COLO668 (cell line): Measurements from ENCODE around the gene CGB8.
"Not testable (repeated sequence)": the region's sequence is repeated elsewhere in the genome, so short reads cannot be mapped to it uniquely, and the experiment has no call there.

Experiments
- DNase-seq: peaks from one replicate; lab custom pipeline; 2025; ENCODE audit not compliant: unreplicated experiment; lab: John Stamatoyannopoulos, UW

Gene CGB8

GRCh38 chr19:49049011-49049410, at the start of gene CGB8:
CGB8 (minus strand) TSS chr19:49049111; CDS start chr19:49048739, 372 bp downstream.
- not testable (repeated sequence) for DNase-seq

DNA sequence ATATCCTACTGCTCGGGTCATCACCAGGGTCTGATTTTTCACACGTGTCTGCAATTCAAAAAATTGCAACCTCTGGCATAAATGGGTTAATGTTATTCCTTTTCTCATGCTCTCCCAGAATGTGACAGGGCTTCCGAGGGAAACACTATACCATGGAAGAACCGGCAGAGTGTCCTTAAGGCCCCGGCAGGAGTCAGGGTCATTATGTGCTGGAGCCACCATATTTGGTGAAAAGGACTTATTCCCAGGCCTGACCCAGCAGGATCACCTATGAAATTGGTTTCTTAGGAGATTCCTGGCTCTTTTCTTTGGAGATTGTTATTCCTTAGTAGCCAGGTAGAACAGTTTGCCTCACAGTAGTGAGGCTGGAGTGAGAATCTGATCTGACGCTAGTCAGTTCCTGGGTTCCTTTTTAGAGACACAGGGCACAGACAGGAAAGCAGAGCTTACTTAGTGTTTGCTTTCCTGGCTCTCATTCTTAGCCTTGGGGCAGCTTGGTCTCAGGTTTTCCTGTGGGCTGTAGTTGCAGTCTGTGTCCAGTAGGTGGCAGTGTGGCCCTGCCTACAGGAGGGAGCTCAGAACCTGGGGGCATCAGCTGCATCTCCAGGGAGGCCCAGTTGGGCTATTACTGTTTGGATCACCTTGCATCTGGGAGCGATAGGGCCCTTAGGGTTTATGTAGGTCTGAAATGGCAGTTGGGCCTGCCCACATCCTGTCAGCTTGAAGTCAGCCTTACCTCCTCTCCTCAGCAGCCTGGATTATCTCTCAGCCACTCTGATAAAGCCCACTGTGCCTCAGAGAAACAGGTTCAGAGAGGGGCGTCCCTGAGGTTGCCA, 48.8 kb upstream of the CGB8 start:
- peak; percentile 65 for DNase-seq

DNA sequence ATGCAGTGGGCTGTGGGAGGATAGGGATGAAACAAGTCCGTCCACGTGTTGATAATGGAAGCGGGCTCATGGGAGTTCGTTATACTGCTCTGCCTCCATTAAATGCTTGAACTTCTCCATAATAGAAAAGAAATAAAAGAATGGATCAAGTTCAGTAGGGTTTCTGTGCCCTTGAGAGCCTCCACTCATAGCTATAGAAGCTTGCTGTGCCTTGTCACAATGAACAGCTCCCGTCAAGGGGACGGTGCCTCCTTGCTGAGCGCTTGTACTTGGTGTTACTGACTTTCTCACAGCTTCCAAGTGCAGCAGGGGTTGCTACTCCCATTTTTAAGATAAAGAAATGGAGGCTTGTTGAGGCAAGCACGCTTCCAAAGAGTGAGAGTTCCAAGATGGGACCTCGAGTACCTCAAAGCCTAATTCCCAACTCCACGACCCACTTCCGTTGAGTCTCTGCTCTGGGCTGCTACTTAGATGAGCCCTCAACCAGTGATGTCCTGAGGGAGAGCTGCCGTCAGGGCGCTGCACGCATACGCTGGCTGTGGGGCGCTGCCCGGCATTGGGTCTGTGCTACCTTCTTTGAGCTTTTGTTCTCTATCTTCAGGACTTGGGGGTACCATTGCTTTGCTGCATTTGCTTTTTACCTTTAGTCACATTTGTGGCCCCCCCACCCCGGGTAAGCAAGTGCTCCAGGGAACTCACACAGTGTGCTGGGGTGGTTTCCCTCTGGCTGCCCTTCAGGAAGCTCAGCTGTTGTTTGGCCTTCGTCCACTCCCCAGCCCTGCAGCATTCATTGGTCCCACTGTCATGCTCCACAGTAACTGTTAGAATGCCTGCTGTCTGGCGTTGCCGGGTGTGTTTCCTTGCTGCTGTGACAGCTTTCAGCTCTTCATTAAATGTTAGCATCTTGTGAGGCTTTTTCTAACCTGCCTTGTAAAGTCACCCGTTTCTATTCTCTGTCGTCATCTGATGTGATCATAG, 45.9 kb upstream of the CGB8 start:
- no peak for DNase-seq

GRCh38 chr19:49092686-49093085, 43.8 kb upstream of the CGB8 start:
- DNase-seq: no peak

DNA sequence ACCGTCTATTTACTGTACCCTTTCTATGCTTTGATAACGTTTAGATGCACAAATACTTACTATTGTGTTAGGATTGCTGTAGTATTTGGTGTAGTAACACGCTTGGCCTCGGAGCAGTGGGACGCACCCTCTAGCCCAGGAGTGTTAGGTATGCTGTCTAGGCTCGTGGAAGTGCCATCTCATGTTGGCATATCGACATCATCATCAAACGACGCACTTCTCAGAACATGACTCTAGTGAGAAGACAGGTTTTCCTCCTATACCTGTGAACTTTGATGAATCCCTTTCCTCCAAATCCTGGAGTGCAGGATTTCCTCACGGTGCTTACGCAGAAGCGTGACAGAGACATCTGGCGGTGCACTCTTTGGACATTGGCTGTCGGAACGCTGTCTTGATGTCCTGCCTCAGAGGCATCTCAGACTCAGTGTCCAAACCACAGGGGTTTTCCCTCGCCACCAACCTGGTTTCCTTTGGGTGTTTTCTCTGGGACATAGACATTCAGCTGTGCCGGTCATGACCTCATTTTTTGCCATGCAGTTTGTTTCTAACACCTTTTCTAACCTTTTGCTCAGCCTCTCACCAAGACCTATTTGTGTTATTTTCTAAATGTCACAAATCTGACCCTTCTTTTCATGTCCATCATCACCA, 42.6 kb upstream of the CGB8 start:
- no peak for DNase-seq

- no peak for DNase-seq
These were observed 37.4 kb upstream of the CGB8 start for GRCh38 chr19:49086296-49086695.

DNA sequence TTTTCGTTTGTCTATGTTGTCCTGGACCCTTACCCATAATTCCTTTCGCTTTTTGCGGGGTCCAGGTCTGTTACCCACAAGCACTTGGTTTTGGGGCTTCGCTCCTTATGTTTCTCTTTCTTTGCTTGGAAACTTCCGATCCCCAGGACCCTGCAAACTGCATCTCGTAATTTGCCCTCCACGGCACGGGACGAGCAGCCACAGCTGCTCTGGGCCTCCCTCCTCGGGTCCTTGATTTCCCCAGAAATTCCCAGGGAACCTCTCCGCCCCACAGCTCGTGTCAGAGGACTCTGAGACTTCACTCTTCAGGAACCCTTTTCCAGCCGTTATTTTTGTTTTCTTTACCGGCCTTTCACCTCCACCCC, 36.9 kb upstream of the CGB8 start:
- DNase-seq: no peak

DNA sequence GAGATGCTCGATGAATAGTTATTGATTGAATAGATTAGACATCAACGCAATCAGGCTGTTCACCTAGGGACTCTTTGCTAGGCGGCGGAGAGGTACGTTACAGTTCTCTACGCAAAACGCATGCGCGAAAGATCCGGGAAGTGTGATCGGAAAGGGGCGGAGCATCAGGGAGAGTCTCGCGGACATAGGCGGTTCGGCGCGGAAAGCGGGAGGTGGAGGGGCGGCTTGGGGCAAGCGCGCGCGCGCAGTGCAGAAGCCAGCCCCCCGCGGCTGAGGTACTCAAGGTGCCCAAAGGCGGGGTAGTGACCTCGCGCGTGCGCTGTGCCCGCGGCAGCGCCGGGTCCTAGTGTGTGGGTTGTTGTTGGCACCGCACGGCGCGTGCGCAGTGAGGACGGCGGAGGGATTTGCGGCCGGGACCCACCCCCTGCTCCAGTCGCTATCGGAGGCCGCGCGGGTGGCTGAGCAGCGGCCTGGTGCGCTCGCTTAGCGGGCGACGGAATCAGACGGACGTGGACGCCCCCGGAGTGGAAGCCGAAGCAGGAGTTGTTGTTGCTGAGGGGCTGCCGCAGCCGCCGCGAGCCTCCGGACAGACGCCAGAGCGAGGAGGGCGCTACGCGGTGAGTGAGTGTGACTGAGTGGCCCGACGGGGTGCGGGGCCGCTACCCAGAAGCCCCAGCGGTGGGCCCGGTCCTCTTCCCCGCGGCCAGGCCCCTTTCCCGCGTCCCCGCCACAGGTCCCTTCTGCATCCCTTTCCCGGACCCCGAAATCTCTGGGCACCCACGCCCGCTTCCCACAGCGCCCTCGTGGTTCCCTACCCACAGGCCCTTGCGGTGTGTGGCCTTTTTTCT, 36.3 kb upstream of the CGB8 start, which contains the start of gene SNRNP70:
SNRNP70 (plus strand) TSS at position 432 of the 848 bp plus-strand sequence. CDS start 964 bp downstream, outside the sequence.
- DNase-seq: peak; percentile 99

- peak; percentile 15 for DNase-seq
These were observed 35.5 kb upstream of the CGB8 start for GRCh38 chr19:49084206-49085019.

GRCh38 chr19:49081273-49081672, 32.4 kb upstream of the CGB8 start:
- DNase-seq: no peak

- DNase-seq: no peak
These were observed 31.5 kb upstream of the CGB8 start for GRCh38 chr19:49080392-49080791.

DNA sequence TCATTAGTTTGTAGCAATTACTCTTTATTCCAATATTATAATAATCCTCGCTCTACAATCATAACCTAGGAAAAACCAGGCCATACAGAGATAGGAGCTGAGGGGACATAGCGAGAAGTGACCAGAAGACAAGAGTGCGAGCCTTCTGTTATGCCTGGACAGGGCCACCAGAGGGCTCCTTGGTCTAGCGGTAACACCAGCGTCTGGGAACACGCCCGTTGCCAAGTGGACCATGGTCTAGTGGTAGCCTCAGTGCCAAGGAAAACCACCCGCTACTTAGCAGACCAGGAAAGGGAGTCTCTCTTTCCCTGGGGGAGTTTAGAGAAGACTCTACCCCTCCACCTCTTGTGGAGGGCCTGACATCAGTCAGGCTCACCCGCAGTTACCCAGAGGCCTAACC, 26.0 kb upstream of the CGB8 start:
- peak; percentile 52 for DNase-seq

DNA sequence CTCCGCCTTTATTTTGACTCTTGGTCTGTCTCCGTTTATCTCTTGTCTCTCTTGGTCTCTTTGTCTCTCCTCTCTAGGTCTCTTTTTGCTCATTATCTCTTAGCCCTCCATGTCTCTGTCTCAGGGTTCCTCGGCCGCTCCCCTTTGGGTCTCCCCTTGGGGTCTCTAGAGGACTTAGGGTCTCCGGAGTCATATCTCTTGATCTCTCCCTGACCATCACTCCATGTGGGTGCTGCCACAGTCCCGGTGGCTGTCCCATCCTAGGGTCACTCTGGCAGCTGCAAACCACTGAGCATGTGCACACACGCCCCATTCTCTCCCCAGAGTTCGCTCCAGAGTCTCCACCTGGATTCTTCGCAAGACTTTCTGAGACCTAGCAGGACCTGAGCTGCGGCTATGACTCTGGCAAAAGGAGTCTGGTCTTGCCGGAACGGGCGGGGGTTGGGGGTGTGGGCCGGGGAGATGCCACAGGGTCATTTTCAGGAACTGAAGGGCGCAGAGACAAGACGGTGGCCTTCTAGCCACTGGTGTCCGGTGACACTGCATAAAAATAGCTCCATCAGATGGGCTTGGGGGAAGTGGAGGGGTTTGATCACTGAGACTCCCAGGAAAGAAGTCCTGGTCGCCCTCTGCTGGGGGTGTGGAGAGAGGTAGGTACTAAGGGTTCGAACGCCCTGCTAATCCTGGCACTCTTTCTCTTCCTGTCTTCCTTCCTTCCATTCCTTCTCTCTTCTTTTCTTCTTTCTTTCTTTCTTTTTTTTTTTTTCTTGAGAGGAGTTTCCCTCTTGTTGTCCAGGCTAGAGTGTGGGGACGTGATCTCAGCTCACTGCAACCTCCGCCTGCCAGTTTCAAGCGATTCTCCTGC, 24.8 kb upstream of the CGB8 start:
- DNase-seq: no peak

GRCh38 chr19:49071860-49072547, 23.1 kb upstream of the CGB8 start:
- peak; percentile 15 for DNase-seq

DNA sequence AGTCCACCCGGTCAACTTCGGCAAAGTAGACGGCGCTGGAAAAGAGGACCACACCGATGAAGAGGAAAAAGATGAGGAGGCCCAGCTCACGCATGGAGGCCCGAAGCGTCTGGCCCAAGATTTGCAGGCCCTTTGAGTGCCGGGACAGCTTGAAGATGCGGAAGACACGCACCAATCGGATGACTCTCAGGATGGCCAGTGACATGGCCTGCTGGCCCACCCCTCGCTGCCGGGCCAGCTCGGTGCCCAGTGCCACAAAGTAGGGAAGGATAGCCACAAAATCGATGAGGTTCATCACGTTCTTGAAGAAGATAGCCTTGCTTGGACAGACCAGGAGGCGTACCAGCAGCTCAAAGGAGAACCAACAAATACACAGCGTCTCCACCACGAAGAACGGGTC, 21.5 kb upstream of the CGB8 start:
- no peak for DNase-seq

GRCh38 chr19:49069026-49069425, 20.1 kb upstream of the CGB8 start:
- no peak for DNase-seq

- DNase-seq: no peak
These were observed 18.6 kb upstream of the CGB8 start for GRCh38 chr19:49067554-49067953.
